GM15510 (cell line): ENCODE data around the gene PPM1K.

Source experiments
- POLR2A ChIP-seq: IDR thresholded peaks from 3 replicates; pipeline ENCODE4 v1.6.1; 2011; ENCODE audit warnings: borderline replicate concordance; ENCODE audit not compliant: insufficient read length; ENCODE audit errors: extremely low read depth

PPM1K gene

DNA sequence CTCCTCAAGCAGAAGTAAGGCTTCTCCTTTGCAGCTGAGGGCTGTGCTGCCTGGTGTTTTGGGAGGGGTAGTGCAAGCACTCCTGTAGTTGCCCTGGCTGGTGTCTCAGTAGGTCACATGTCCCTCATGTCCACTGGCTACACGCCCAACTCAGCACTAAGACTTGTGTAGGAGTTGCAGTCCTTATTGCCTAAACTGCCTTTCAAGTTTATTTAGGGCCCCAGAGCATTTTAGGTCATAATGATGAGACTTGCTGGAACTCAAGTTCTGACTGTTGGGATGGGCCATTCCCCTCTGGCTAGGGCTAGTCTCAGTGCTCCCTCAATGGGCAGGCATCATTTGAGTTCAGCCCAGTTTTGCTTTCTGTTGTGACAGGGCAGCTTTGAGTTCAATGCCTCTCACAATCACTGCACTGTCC is 44.1 kb downstream of the PPM1K start:
- TF ChIP-seq POLR2A = no peak

DNA sequence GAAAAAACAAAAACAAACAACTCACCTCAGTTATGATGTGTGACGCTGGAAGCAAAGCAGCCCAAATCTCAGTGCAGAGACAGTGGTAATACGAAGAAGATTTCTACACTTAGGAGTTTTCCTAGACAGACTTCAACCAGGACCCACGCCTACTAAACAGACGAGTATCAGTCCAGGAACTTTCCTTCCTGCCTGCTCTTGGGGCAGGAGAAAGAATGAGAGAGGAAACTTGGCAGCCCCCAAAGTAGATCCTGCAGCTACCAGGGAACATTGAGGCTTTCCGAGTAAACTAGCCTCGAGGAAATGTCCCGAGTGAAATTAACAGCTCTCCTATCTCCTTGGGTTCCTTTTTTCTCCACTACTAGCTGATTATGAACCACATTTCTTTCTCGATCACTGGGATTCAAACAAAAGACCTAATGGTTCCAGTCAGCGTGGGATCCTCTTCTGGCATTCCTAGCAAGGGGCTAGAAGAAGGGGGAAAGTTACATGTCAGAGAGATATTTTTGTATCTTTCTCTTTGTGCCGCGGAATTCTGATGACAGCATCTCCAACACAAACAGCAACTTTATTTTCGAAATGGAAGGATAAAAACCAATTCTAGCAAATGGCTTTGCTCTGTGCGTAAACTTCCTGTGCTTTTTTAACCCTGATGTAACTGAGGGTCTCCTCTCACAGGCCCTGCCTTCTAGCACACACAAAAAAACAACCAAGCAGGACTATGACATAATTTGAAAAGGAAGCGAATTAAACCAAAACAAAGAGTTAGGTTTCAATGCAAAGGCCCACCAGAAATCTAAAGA is 53.2 kb downstream of the PPM1K start:
- TF ChIP-seq POLR2A = no peak

DNA sequence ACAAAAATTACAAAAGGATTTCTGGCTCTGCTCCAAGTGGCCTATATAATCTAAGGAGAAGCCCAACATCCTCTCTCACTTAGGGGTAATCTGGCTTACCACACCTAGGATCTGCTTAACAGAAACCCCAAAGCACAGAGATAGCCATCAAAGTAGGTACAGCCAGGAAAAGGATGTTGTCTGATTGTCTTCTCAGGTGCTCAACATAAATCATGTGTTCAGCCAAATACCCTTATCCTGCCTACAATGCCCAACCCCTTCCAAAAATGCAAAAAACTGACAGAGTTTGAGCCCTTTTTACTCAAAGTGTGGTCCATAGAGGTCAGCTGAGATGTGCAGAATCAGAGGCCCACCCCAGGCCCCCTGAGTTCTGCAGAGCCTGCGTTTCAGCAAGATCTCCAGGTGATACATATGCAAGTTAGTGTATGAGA is 53.9 kb downstream of the PPM1K start:
- TF ChIP-seq POLR2A = no peak

DNA sequence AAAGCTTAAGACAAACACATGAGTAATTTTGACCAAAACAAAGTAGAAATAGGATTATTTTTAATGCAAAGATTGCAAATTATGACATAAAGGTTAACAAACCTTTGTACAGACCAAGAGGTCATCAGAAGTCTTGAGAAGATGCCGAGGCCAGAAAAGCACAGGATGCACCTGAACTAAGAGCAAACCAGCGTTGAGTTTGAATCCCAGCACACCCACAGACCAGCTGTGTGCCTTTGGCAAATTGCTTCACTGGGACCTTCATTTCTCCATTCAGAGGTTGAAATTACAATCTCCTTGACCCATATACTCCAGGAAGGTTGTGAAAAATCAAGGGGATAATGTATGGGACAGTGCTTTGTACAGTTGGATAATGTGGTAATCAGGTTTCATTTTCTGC is 56.6 kb downstream of the PPM1K start:
- no peak for TF ChIP-seq POLR2A

DNA sequence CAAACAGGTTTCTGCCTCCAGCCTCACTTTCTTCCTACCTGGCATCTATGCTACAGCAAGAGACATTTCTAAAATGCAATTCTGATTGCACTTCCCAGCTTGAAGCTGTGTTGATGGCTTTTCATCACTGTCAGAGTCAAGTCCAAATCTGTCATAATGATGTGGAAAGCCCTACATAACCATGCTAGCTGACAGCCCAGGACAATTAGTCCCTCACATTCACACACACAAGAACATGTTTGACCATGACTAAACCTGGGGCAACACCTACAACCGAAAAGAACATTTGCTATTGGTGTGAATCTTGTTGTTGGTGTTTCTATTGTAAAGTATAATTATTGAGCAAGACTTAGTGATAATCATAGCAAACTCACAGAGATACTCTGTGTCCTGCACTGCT is 58.2 kb downstream of the PPM1K start:
- no peak for TF ChIP-seq POLR2A

DNA sequence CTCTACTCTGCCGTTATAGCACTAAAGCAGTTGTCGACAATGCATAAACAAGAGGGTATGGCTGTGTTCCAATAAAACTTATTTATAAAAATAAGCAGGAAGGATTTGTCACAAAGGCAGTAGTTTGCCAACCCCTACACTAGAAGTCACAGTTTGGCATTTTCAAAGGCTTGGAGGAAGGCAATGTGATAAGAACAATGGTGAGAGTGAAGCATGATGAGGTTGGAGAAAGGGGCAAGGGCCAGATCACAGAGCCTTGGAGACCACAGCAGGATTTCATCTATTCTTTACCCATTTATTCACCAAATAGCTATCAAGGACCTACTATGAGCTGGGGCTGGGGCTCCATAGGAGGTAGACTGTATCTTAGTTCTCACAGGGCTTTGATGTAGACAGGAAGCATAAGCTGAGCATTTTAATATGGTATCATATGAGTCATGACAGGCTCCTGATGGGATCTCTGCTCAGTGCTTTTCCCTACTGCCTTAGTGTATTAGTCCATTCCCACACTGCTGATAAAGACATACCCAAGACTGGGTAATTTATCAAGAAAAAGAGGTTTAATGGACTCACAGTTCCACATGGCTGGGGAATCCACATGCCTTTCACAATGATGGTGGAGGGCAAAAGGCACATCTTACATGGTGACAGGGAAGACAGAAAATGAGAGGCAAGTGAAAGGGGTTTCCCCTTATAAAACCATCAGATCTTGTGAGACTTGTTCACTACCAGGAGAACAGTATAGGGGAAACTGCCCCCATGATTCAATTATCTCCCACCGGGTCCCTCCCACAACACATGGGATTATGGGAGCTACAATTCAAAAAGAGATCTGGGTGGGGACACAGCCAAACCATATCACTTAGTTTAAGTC is 58.9 kb downstream of the PPM1K start:
- TF ChIP-seq POLR2A = no peak

DNA sequence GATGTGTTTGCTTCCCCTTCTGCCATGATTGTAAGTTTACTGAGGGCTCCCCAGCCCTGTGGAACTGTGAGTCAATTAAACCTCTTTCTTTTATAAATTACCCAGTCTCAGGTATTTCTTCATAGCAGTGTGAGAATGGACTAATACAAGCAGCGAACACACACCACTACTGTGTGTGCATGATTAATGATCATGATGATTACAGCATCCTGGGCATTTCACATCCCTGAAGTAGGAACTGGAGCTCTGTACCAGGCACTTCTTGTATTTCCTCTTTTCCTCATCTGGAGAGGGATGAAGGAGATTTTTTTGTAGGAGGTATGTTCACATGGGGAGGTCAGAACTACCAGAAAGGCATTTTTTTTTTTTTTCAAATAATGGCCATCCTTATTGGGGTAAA is 60.8 kb downstream of the PPM1K start:
- TF ChIP-seq POLR2A = no peak

DNA sequence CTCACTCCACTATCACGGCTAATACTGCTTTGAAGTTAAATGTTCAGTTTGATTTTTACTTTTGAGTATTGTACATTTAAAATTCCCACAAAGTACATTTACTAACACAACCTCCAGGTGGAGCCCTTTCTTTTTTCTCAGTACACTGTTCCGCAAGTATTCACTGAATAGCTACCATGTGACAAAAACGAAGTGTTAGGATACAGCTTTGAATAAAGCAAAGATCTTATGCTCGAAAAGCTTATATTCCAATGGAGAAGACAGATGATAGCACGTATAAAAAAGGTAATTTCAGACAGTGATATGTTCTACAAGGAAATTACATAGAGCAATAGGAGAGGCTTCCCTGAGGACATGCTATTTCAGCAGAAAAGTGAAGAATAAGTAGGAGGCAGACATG is 65.3 kb downstream of the PPM1K start:
- TF ChIP-seq POLR2A = no peak

DNA sequence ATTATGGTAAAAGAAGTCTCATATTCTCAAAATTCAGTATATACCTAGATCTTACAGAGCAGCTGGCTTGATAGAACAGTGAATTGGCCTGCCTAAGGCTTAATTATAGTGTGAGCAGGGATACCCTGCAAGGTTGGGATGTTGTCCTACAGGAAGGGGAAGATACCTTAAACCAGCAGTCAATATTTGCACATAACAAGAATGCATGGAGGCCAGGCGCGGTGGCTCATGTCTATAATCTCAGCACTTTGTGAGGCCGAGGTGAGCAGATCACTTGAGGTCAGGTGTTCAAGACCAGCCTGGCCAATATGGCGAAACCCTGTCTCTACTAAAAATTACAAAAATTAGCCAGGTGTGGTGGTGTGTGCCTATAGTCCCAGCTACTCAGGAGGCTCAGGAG is 67.2 kb downstream of the PPM1K start:
- TF ChIP-seq POLR2A = no peak

DNA sequence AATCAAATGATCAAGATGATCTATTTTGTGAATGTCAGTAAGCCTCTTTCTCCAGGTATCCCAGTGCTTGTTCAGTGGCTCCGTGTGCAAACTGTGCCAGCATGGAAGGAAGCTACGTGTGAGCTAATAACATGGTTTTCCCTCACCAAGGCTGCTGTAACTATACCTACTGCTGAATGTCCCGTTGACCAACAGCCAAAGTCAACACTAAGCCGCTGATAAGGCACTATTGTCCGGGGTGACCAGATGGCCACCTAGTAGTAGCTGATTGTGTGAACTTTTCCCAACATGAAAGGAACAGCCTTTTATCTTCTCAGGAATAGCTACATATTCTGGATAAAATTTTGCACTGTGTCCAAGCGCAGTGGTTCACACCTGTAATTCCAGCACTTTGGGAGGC is 68.0 kb downstream of the PPM1K start:
- no peak for TF ChIP-seq POLR2A

DNA sequence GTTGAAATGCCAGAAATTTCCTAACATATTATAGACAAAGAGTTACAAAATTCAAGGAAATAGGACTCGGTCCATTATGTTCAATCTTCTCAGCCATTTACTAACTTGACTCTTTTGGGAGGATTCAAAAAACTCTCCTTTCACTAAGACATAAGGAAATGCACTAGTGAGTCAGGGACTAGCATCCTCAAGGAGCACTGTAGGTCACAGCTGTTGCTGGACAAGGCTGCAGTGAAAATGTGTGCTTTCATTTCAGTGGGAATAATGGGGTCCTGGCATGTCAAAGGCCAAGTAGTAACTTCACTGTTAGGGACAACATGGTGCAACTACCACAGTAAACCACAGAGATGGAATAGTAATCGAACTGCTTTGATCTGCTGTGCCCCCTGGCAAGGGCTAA is 69.0 kb downstream of the PPM1K start:
- TF ChIP-seq POLR2A = no peak

DNA sequence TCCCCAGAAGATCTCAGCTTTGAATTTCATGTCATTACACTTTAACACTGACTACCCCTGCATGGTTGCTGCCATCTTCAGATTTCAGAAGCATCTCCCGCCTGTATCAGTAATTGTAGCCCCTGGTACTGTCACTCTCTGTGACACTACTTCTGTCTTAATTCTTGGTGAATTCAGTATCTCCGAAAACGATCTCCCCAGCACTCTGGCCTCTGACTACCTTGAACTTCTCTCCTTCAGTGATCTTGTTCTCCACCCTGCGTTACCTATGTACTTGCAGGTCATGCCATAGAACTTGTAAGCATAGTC is 72.2 kb downstream of the PPM1K start:
- TF ChIP-seq POLR2A = no peak

DNA sequence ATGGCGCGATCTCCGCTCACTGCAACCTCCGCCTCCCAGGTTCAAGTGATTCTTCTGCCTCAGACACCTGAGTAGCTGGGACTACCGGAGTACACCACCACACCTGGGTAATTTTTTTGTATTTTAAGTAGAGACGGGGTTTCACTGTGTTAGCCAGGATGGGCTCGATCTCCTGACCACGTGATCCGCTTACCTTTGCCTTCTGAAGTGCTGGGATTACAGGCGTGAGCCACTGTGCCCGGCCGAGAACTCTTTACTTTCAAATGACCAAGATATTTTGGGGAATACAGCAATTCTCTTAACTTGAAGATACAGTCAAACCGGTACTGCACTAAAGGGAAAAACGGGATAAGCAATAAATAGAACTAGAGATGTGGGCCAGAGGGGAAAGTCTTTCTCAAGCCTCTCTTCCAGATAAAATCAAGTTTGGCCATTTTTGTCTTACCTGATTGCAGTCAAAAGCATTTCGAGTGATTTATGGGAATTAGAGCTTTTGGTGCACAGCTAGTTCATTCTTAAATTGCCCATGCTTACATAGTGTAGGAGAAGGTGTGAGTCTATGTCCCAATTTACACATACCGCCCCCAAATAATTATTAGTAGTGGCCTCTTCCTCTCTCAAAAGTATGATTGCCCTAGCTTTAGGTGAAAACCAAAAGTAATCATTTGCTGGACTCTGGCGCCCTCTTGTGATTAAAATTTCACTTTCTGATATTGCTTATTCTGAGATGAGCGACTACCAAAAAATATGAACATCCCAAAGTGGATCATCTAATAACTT is 72.7 kb downstream of the PPM1K start:
- no peak for TF ChIP-seq POLR2A

DNA sequence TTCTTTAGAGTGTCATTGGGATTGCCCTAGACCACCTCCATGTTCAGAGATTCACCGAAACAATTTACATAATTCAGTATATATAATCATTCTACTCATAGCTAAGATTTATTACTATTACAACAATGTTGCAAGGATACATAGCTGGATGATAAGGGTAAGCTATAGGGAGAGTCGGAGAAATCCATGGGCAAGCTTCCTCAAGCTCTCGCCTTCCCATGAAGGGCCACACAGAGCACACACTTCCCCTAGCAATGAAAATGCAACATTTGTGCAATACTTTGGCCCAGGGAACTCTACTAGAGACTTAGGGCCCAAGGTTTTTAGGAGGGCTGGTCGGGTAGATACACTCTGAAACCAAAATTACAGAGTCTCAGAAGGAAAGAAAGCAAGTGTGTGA is 76.2 kb downstream of the PPM1K start:
- TF ChIP-seq POLR2A = no peak
